Pons (tissue), 1 donor: ENCODE results near the gene MRE11.
A peak's percentile ranks its signal among the peaks of the same experiment; 100 is the strongest.
"Not testable (repeated sequence)": the region's sequence is repeated elsewhere in the genome, so short reads cannot be mapped to it uniquely, and the experiment has no call there.

Experiments
- DNase-seq: peaks from one replicate; pipeline ENCODE4 v3.0.0-alpha.2; 2016; ENCODE audit warnings: low spot score

The MRE11 gene

GRCh38 chr11:94423507-94423906, 70.1 kb downstream of the MRE11 start:
- no peak for DNase-seq

GRCh38 chr11:94418123-94418765, 75.4 kb downstream of the MRE11 start:
- no peak for DNase-seq

- DNase-seq: peak; percentile 40
These were observed 76.2 kb downstream of the MRE11 start for GRCh38 chr11:94417386-94417987.

GRCh38 chr11:94405062-94405833, 88.4 kb downstream of the MRE11 start:
- DNase-seq: no peak

GRCh38 chr11:94402355-94402754, 91.3 kb downstream of the MRE11 start:
- DNase-seq: no peak

GRCh38 chr11:94401773-94402265, 91.8 kb downstream of the MRE11 start:
- DNase-seq: no peak

GRCh38 chr11:94400839-94401772, 92.5 kb downstream of the MRE11 start, which contains the start of gene GPR83:
Gene GPR83, minus strand, starts transcription at chr11:94401419. Its CDS starts 172 bp downstream, at chr11:94401247.
- no peak for DNase-seq

- no peak for DNase-seq
These were observed 93.2 kb downstream of the MRE11 start for GRCh38 chr11:94400457-94400838.

- no peak for DNase-seq
These were observed 93.6 kb downstream of the MRE11 start for GRCh38 chr11:94400050-94400449.

GRCh38 chr11:94398101-94398500, 95.5 kb downstream of the MRE11 start:
- no peak for DNase-seq

GRCh38 chr11:94396282-94396681, 97.4 kb downstream of the MRE11 start:
- no peak for DNase-seq

- DNase-seq: not testable (repeated sequence)
These were observed 101.7 kb downstream of the MRE11 start for GRCh38 chr11:94391937-94392336.

GRCh38 chr11:94379613-94380012, 114.0 kb downstream of the MRE11 start:
- DNase-seq: no peak

- peak; percentile 17 for DNase-seq
These were observed 116.8 kb downstream of the MRE11 start for GRCh38 chr11:94376841-94377240.

- not testable (repeated sequence) for DNase-seq
These were observed 123.1 kb downstream of the MRE11 start for GRCh38 chr11:94370576-94370975.
